Stromal cell of bone marrow (primary cell): ENCODE data around the gene NAPSA.
"Not testable (repeated sequence)": the region's sequence is repeated elsewhere in the genome, so short reads cannot be mapped to it uniquely, and the experiment has no call there.

Source experiments
- DNase-seq: peaks from one replicate; pipeline ENCODE4 v3.0.0-alpha.2; 2012; ENCODE audit warnings: low read depth

NAPSA gene

GRCh38 chr19:50365434-50366306 is at the start of gene NAPSA:
TSS of gene NAPSA (minus strand) at chr19:50365639. CDS start at chr19:50365621, 18 bp downstream.
- no peak for DNase-seq

GRCh38 chr19:50413531-50413930 is 48.1 kb upstream of the NAPSA start:
- DNase-seq, result no peak

GRCh38 chr19:50413096-50413495 is 47.7 kb upstream of the NAPSA start:
- DNase-seq, result no peak

GRCh38 chr19:50412419-50412818 is 47.0 kb upstream of the NAPSA start:
- no peak for DNase-seq

GRCh38 chr19:50410109-50410508 is 44.7 kb upstream of the NAPSA start:
- DNase-seq, result no peak

- DNase-seq, result no peak
These were observed 43.9 kb upstream of the NAPSA start for GRCh38 chr19:50409347-50409746.

- no peak for DNase-seq
These were observed 41.4 kb upstream of the NAPSA start for GRCh38 chr19:50406829-50407228.

- DNase-seq, result no peak
These were observed 40.8 kb upstream of the NAPSA start for GRCh38 chr19:50406156-50406820.

- no peak for DNase-seq
These were observed 37.3 kb upstream of the NAPSA start for GRCh38 chr19:50402544-50403301.

- DNase-seq, result no peak
These were observed 36.4 kb upstream of the NAPSA start for GRCh38 chr19:50401605-50402450.

GRCh38 chr19:50399368-50399745 is 33.9 kb upstream of the NAPSA start:
- DNase-seq, result no peak

GRCh38 chr19:50398675-50399367 is 33.4 kb upstream of the NAPSA start:
- DNase-seq, result no peak

GRCh38 chr19:50394017-50394416 is 28.6 kb upstream of the NAPSA start:
- DNase-seq, result no peak

GRCh38 chr19:50393589-50393988 is 28.1 kb upstream of the NAPSA start:
- no peak for DNase-seq

GRCh38 chr19:50392759-50393158 is 27.3 kb upstream of the NAPSA start:
- DNase-seq, result no peak

GRCh38 chr19:50390952-50391351 is 25.5 kb upstream of the NAPSA start:
- not testable (repeated sequence) for DNase-seq

GRCh38 chr19:50390295-50390694 is 24.9 kb upstream of the NAPSA start:
- not testable (repeated sequence) for DNase-seq

GRCh38 chr19:50387868-50388245 is 22.4 kb upstream of the NAPSA start:
- no peak for DNase-seq

- no peak for DNase-seq
These were observed 21.9 kb upstream of the NAPSA start for GRCh38 chr19:50387176-50387867.

- no peak for DNase-seq
These were observed 19.5 kb upstream of the NAPSA start for GRCh38 chr19:50384685-50385535.
